Measurements from ENCODE around the gene ELMO1.

ELMO1 gene

DNA sequence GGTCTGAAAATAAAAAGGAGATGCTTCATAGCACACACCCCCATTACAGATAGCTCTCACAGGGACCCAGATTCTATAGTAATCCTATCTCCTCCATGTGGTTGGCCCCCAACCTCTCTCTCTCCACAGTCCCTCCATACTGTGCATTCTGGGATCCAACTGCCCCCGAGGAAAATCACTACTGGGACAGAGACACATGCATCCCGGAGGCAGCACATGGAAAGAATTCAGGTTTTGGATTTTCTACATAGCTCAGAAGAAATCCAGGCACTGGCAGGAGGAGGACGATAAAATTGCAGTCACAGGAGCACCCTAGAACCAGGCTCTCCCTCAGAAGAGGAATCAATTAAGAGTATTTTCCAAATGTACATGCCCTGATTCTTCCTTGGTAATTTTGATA lies 239.5 kb downstream of the ELMO1 start:
- no peak for DNase-seq

DNA sequence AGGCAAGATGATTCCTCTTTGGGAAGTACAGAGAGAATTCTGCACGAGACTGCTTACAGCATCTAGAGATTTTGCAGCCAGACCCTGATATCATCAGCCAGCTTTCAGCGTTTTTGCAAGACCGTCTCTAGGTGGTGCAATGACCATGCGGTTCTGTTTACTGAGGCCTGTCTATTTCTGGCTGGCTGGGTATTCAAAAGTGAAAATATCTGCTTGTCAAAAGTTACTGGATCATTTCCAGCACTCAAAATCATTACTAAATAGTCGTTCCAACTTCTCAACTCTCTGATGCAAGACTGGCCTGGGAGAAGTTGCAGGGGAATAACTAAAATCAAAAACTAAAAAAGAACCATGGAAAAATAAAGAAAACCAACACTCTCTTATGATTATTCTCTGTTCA lies 240.1 kb downstream of the ELMO1 start:
- DNase-seq: peak; percentile 63

GRCh38 chr7:37206192-37206591 lies 242.5 kb downstream of the ELMO1 start:
- no peak for DNase-seq

DNA sequence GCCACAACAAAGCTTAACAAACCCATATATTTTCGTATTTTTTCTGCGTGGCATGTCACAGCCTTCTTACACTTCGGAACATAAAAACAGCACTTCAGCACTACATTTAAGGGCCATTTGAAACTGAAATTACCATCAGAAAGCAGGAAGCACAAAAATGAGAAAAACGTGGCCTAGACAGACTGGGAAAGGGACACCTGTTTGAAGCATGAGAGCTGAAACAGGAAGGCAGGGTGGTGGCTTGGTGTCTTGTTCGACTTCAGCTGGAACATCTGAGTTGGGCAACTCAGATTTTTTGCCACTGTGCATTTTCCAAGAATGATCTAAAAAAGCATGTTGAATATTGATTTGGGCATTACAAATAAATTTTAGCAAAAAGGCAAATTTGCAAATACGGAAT lies 243.2 kb downstream of the ELMO1 start:
- DNase-seq: no peak

- DNase-seq: no peak
Observed at GRCh38 chr7:37201876-37202198, 246.8 kb downstream of the ELMO1 start.

- peak; percentile 70 for DNase-seq
Observed at GRCh38 chr7:37201003-37201875, 247.4 kb downstream of the ELMO1 start.

DNA sequence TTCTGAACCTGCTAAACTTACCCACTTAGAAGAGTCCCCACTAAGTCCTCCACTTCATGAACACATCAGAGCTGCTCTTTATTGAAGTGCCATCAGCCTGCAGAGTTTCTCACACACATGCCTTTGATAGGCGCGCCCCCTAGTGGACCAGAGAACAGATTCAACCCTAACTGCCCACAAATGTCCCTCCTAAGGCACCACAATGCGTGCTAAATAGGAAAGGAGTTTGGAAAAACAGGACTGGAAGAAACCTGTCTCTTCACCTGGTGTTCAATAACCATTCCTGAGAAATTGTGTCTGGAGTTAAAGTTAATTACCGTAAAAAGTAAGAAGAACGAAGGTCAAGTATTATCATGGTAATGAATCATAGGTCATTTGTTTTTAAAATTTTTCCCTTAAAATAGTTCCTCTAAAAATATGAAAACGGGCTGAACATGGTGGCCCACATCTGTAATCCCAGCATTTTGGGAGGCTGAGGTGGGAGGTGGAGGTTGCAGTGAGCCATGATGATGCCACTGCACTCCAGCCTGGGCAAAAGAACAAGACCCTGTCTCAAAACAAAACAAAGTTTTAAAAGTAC lies 249.7 kb downstream of the ELMO1 start:
- DNase-seq: peak; percentile 80

DNA sequence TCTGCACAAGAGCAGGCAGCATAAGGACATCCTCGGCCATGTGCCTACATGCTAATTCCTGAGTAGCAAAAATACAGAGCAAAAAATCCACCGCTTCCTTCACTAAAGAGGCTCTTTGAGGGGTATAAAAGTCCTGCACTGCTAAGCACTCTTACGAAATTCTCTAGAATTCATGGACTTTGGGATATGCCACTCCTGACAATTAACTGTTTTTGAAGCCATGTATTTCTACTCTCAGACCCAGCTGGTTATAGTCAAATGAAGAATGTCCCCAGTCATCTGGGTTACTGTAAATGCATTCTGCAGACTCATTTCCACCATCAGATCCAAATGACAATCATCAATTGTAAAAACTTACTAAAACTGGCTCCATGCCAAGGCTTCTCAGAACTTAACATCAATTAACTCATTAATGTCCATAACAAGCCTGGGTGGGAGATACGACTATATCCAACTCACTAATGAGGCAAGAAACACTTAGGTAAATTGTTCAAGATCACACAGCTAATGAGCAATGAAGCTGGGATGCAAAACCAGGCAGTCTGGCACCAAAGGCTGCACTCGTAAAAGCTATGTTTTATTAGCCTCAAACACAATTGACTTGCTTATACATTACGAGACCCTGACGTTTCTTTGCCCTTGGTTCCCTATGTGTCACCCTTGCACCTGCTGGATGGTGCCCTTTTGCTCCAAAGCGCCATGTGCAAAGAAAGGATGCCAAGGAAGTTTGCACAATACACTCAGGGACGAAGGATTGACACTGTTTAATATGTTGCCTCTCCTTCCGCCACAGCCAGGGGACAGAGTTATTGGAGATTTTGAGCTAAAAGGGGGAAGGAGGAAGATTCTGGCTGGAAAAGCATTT lies 250.4 kb downstream of the ELMO1 start:
- no peak for DNase-seq

- DNase-seq: no peak
Observed at GRCh38 chr7:37197108-37197507, 251.6 kb downstream of the ELMO1 start.

DNA sequence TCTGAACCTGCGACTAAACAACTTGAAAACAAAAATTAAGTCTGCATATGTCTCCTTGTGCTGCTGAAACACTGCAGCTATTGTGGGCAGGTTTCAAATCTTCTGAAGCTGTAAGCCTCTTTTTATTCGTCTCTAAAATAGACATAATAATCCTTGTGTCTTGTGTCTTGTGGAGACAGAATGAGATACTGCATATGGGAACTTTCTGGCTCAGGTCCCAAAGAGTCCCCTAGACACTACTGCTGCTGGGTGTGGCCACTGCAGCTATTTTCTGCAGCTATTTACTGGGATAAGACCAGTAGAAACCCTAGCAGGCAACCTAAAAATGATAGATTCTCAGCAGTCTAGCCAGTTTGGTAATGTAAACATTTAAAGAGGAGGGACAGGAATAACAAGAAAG lies 252.0 kb downstream of the ELMO1 start:
- no peak for DNase-seq

DNA sequence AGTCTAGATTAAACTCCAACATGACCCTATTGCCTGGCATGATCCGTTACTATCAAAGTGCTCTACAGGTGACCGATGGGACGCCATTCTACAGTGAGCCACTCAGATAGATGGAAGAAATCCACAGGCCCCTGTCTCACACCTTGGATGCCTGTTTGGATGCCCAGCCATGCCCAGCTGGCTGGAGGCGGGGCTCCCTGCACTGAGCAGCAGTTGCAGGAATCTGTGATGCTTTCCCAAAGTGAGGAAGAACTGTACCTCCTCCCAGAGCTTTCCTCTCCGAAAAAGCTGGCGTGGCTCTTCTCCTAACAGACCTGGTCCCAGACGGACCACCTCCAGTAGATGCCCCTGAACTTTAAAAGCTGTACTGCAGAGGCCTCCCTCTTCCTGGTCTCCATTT lies 253.3 kb downstream of the ELMO1 start:
- DNase-seq: no peak

DNA sequence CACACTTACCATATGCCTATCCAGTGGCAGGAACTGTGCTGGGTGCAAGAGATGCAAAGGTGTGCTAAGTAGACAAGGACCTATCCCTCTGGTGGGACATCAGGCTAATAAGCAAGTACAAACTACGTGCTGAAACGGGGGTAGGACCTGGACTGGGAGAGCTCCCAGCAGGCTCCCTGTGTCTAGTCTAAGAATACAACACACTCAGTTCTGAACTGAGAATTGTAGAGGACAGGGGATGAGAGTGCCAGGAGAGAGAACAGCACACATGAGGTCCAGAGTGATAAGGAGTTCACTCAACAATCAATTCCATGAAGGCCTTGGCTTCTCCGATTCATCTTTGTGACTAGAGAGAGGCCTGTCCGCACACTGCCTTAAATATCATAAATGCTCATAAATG lies 253.7 kb downstream of the ELMO1 start:
- no peak for DNase-seq

GRCh38 chr7:37193775-37194135 lies 254.9 kb downstream of the ELMO1 start:
- DNase-seq: no peak

DNA sequence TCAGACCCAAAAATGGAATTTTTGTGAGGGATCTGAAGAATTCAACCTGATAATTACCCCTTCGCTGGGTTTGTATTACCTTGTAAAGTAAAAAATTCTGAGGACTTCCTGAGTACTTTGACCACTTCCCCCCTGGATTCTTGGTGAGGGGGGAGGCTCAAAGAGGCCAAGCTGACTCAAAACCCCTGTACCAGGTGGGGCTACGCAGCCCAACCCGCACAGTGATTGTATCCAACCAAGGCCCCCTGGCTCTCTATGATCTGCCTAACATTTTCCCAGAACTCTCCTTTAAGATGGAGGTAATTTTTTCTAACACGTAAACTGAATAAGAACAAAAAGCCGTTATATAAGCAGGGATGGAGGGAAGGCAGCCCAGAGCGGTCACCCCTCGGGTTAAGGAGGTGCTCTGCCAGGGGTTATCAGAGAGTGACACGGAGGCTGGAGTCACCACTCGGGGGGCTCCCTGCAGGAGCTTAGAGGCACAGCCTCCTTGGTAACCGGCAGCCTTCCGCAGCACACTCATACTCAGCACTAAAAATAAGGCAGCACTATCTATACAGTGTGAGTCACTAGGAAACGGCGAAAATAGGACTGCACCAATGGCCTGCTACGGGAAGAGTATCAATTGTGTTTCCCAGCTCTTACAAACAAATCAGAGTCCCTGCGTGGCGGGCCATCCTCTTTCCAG lies 255.4 kb downstream of the ELMO1 start:
- DNase-seq: no peak

DNA sequence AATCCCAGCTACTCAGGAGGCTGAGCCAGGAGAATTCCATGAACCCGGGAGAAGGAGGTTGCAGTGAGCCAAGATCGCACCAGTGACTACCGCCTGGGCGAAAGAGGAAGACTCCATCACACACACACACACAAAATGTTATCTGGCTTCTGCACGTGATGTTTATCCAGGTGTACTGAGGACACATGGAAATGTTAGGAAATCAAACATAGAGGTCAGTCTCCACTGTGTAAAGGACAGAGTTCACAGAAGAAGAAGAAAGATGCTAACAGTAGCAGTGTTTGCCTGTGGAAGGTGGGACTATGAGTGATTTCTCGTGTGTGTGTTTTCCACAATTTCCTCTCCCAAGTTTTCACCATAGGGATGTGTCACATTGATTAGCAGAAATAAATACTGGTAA lies 256.9 kb downstream of the ELMO1 start:
- no peak for DNase-seq

GRCh38 chr7:37187179-37187578 lies 261.5 kb downstream of the ELMO1 start:
- no peak for DNase-seq

- DNase-seq: no peak
Observed at GRCh38 chr7:37186753-37187152, 261.9 kb downstream of the ELMO1 start.

DNA sequence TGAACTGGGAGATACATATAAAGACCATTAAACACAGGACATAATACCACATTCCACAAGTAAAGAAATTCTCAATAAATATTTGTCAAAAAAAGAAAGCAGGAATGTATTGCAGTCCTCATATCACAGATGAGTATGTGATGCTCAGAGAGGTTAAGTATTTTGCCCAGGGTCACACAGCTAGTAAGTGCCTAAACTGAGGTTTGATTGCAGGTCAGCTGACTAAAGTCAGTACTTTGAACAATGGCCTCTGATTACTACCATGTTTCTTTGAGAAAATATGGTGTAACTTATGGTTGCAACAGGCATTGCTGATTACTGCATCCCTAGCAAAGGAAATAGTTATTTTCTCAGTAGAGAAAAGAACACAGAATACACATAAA lies 267.1 kb downstream of the ELMO1 start:
- no peak for DNase-seq

- DNase-seq: no peak
Observed at GRCh38 chr7:37180828-37181549, 267.7 kb downstream of the ELMO1 start.

DNA sequence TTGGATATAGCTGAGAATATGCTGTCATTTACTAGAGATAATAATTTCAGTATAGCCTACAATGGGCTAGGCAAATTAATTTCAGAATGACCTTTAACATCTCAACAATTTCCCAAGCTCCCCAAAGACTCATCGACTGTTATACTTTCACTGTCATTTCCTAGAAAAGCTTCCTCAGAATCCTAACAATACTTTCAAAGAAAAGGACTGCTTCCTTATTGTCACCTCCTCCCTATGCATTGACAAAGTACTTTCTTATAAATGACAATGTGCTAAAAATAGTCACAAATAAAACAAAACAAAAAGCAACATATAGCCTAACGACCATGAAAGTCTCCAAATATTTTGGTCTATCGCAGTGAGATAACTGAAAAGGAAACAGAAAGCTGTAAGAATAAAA lies 272.6 kb downstream of the ELMO1 start:
- no peak for DNase-seq

- no peak for DNase-seq
Observed at GRCh38 chr7:37174460-37174859, 274.2 kb downstream of the ELMO1 start.

- DNase-seq: no peak
Observed at GRCh38 chr7:37173670-37174069, 275.0 kb downstream of the ELMO1 start.

DNA sequence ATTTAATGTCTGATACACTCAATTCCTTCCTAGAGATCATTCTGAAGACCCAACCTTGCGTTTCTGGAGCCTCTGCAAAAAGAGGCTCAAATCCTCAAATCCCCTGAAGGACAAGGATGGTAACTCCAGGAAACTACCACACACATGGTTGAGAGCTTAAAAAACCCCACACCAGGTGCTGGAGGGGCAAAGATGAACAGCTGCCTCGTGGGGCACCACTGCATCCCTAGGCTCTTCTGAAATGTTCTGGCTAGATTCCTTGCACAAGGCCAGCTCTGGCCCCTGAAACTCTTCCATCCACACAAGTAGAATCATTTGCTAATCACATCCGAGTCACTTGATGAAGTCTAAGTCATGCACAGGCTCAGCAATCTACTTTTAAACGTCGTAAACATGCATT lies 286.6 kb downstream of the ELMO1 start:
- no peak for DNase-seq
